MCF 10A (cell line): ENCODE measurements around the gene MGAT4A. TPM values are rescaled to one million over a fixed set of nuclear protein-coding genes. Genes with fewer than 3 reads are reported as not detected.

ENCODE experiments used
- BruUV-seq: library from RNA; stranded (reverse); fragments of 400-500 nt; replicated peaks from 2 replicates; lab custom pipeline; 2021; lab: Mats Ljungman, UMichigan
- CTCF ChIA-PET: fragments of 300-600 bp; sonication (Branson Sonifier 250); formaldehyde crosslinking; extraction: SDS; loops from one replicate; lab custom pipeline; 2021; ENCODE audit warnings: antibody characterized with exemption, inconsistent platforms; lab: Yijun Ruan, JAX
- POLR2A ChIA-PET: fragments of 300-600, 350-650 bp; sonication (Branson Sonifier 250); formaldehyde crosslinking; extraction: SDS; loops from one replicate; lab custom pipeline; 2020; ENCODE audit warnings: antibody characterized with exemption, inconsistent platforms; lab: Yijun Ruan, JAX
- DNase-seq: peaks from one replicate; pipeline ENCODE4 v3.0.0-alpha.2; 2018; ENCODE audit not compliant: unreplicated experiment
- H3K27ac Mint-ChIP-seq: one replicate; pipeline ENCODE4 v1.8.0; 2022; ENCODE audit warnings: mild to moderate bottlenecking, low read depth, mixed read lengths; ENCODE audit not compliant: unreplicated experiment
- H3K27me3 Mint-ChIP-seq: one replicate; pipeline ENCODE4 v1.8.0; 2022; ENCODE audit warnings: mixed read lengths; ENCODE audit not compliant: insufficient read depth, unreplicated experiment
- H3K36me3 Mint-ChIP-seq: one replicate; pipeline ENCODE4 v1.8.0; 2022; ENCODE audit warnings: mild to moderate bottlenecking, moderate library complexity, mixed read lengths; ENCODE audit not compliant: insufficient read depth, unreplicated experiment
- H3K4me1 Mint-ChIP-seq: one replicate; pipeline ENCODE4 v1.8.0; 2022; ENCODE audit warnings: mixed read lengths; ENCODE audit not compliant: insufficient read depth, unreplicated experiment
- H3K4me3 Mint-ChIP-seq: one replicate; pipeline ENCODE4 v1.8.0; 2022; ENCODE audit warnings: mild to moderate bottlenecking, moderate library complexity, mixed read lengths; ENCODE audit not compliant: unreplicated experiment
- H3K9me3 Mint-ChIP-seq: one replicate; pipeline ENCODE4 v1.8.0; 2022; ENCODE audit warnings: mixed read lengths; ENCODE audit not compliant: unreplicated experiment
- CTCF ChIP-seq: fragments of 200-600 bp; IDR thresholded peaks from one replicate; pipeline ENCODE4 v1.8.0; 2022; ENCODE audit warnings: antibody characterized with exemption, mild to moderate bottlenecking; ENCODE audit not compliant: unreplicated experiment
- intact Hi-C: fragments of 100-400 bp; cut with micrococcal nuclease; formaldehyde crosslinking; loops from 2 replicates; pipeline ENCODE4 v1.14.1; 2022
- total RNA-seq: library from RNA; stranded (reverse); gene quantifications from 2 replicates; pipeline ENCODE4 v1.2.3, GENCODE V29; 2022

Gene MGAT4A
- total RNA-seq, 1 experiment from 2014 or later: 3.7 TPM

- Mint-ChIP-seq H3K4me1 (no peaks in the 10 kb centered on the region), H3K4me3 (no peak overlapping the region), H3K9me3 (peaks cover under 1% of the 10 kb centered on the region), H3K27ac (no peak overlapping the region), H3K27me3 (no peaks in the 10 kb centered on the region), H3K36me3 (no peaks in the 10 kb centered on the region)
- TF ChIP-seq CTCF: no peak
- DNase-seq: no peak
- intact Hi-C loops: no loop called here
- ChIA-PET CTCF (interaction anchor here (0.7 kb wide), 1 partner anchor 183 kb away, joined by 4 read pairs; no protein-coding TSS in a partner anchor), POLR2A (no interaction called here)
- no TSS peak for BruUV-seq
Observed at GRCh38 chr2:98654699-98655495, 76.0 kb downstream of the MGAT4A start.

- intact Hi-C loops: no loop called here
- Mint-ChIP-seq H3K4me3 (no peak overlapping the region), H3K4me1 (no peaks in the 10 kb centered on the region), H3K27me3 (no peaks in the 10 kb centered on the region), H3K36me3 (no peaks in the 10 kb centered on the region), H3K27ac (no peak overlapping the region), H3K9me3 (no peaks in the 10 kb centered on the region)
- DNase-seq: no peak
- no peak for TF ChIP-seq CTCF
- ChIA-PET POLR2A (no interaction called here), CTCF (interaction anchor here (0.7 to 1.2 kb wide), 4 partner anchors 9 to 290 kb away, joined by 3 to 5 read pairs (median 4); no protein-coding TSS in a partner anchor)
- no TSS peak for BruUV-seq
Observed at GRCh38 chr2:98650998-98651397, 79.9 kb downstream of the MGAT4A start.

GRCh38 chr2:98649992-98650375 is 80.9 kb downstream of the MGAT4A start:
- no peak for DNase-seq
- Mint-ChIP-seq H3K9me3 (no peaks in the 10 kb centered on the region), H3K27me3 (no peaks in the 10 kb centered on the region), H3K27ac (no peak overlapping the region), H3K36me3 (no peaks in the 10 kb centered on the region), H3K4me1 (no peaks in the 10 kb centered on the region), H3K4me3 (no peak overlapping the region)
- no peak for TF ChIP-seq CTCF
- no TSS peak for BruUV-seq
- CTCF ChIA-PET: interaction anchor here (0.6 to 2.9 kb wide), 25 partner anchors 9 to 698 kb away, joined by 3 to 40 read pairs (median 4); no protein-coding TSS in a partner anchor
- POLR2A ChIA-PET: interaction anchor here (0.9 to 1.6 kb wide), 3 partner anchors 82 to 416 kb away, joined by 4 to 15 read pairs (median 5); partner anchors contain the start of gene MGAT4A
- intact Hi-C loops: loop anchor here (1.0 to 10.0 kb wide), 6 partner anchors 187 to 842 kb away; partner anchors contain the start of genes CRACDL and REV1
